GM19463 (cell line): Measurements from ENCODE around the gene MYL12B.
A peak's percentile ranks its signal among the peaks of the same experiment; 100 is the strongest.

Experiments used
- ATAC-seq: cut with Tn5 transposase; IDR thresholded peaks from one replicate; pipeline ENCODE4 v1.9.1; 2021; ENCODE audit warnings: mild to moderate bottlenecking, moderate library complexity; ENCODE audit not compliant: unreplicated experiment

MYL12B gene

GRCh38 chr18:3234457-3234856 is 27.5 kb upstream of the MYL12B start:
- no peak for ATAC-seq

DNA sequence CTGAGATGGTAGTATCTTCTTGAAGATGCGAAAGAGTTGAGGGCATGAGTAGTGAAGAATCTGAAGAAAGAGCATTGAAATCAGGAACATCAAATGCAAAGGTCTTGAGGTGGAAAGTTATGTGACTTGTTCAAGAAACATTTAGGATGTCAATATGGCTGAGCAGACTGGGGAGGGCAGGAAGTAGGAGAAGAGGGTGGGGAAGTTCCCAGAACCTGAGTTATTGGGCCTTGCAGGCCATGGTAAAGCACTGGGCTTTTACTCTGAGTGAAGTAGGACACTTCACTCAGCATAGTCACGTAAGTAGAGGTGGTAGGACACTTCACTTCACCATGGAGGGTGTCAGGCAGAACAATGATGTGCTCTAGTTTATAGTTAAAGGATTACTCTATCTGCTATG is 26.1 kb upstream of the MYL12B start:
- no peak for ATAC-seq

GRCh38 chr18:3236470-3236869 is 25.5 kb upstream of the MYL12B start:
- ATAC-seq = no peak

GRCh38 chr18:3238742-3239141 is 23.2 kb upstream of the MYL12B start:
- no peak for ATAC-seq

DNA sequence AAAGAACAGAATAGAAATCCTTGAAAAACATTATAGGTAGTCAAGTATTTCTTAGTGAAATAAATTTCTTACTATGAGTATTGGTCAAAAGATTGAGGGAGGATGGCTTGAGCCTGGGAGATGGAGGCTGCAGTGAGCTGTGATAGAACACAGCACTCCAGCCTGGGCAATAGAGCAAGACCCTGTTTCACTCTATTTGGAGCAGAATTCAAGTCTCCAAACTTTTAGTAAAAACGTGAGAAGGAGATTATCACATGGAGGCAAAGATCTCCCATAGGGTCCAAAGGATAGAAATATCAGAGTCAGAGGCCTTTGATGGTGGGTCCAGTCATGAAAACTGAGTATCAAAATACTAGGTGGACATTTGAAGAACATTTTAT is 16.8 kb upstream of the MYL12B start:
- no peak for ATAC-seq

- ATAC-seq = peak; percentile 43
Observed at GRCh38 chr18:3245853-3246634, 15.9 kb upstream of the MYL12B start.

DNA sequence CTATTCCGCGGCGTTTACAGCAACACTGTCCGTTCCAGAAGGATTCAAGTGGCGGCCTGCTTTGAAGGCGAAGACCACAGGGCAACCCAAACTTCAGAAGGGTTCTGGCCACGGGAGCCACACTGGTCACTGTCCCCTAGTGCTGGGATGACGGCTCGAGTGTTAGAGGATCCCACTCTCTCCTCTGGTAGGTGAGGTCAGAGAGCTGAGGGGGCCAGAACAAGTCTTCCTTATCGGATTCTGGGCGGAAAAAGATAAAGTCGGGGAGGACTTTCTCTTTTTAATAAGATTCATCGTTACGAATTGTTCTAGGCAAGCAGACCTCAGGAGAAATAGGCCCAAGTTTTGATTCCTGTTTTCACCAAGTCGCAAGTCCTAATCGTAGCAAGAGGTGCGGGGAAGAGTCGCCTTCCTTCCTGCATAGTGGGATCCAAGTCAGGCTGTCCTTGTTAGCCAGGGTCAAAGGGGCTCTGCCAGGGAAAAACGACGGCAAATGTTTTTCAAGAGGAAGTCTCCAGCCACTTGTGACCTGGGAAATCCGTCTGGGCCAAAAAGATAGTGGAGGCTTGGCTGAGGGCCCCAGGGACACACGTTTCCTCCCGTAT is 15.2 kb upstream of the MYL12B start:
- ATAC-seq = no peak

- ATAC-seq = peak; percentile 76
Observed at GRCh38 chr18:3247240-3248061, 14.5 kb upstream of the MYL12B start, which contains the start of gene MYL12A. MYL12A (plus strand) TSS chr18:3247801; CDS start chr18:3253248, 5,447 bp downstream.

DNA sequence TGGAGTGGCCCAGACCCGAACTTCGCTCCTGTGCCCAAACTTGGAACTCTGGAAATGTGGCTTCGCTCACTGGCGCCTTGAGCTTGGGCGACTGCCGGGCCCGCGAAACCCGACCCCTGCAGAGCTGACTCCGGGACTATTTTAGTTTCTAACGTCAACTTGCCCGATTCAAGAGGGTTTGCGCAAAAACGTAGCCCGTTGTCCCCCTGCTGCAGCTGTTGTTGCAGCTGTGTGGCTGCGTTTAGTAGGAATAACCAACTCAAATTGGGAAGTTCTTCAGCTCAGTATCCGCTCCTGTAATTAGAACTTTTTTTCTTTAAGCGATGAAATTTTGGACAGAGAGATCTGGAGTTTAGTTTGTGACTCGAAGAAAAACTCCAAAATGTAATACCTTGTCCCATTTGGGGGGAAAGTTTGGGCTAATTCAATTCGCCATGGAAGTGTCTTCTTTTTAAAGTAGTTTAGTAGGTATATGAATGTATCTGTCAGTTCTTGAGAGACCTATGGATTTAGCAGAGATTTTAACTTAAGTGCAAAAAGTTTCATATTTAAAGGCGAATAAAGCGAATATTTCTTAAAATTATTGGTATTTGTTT is 13.8 kb upstream of the MYL12B start:
- no peak for ATAC-seq

GRCh38 chr18:3248658-3249359 is 13.1 kb upstream of the MYL12B start:
- ATAC-seq = no peak

DNA sequence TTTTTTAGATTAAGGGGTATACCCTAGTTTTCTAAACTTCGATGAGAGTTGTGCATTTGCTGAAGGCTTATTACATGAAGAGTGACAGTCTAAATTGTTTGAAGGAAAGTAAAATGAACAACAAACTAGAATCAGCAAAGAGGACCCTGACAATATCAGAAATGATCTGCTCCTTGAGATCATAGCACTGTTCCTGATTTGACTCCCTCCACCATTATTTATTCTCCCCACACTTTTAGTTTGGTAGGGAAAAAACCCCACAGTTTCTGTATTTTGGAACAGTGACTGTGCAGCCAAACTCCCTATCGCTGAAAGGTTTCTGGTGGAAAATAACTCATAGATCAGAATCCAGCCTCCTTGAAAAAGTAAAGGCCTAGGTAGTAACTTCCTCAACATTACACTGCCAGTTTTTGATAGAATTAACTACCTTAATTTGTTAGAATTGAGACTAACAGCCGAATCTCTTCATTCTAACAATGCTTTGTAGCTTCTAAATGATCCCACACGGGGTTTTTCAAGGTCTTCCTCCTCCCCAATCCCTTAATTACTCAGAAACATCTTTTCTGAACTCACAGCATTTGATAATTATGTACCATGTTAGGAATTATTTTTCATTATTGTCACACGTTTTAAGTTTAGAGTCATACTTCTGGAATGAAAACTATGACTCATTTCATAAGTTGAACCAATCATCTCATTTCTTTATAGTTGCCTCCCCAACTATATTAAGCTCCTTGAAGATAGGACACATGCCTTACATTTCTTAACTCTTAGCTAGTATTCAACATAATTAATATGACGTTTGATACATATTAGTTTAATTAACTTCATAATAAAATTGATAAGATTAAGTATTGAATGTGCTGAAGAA is 11.5 kb upstream of the MYL12B start:
- no peak for ATAC-seq

DNA sequence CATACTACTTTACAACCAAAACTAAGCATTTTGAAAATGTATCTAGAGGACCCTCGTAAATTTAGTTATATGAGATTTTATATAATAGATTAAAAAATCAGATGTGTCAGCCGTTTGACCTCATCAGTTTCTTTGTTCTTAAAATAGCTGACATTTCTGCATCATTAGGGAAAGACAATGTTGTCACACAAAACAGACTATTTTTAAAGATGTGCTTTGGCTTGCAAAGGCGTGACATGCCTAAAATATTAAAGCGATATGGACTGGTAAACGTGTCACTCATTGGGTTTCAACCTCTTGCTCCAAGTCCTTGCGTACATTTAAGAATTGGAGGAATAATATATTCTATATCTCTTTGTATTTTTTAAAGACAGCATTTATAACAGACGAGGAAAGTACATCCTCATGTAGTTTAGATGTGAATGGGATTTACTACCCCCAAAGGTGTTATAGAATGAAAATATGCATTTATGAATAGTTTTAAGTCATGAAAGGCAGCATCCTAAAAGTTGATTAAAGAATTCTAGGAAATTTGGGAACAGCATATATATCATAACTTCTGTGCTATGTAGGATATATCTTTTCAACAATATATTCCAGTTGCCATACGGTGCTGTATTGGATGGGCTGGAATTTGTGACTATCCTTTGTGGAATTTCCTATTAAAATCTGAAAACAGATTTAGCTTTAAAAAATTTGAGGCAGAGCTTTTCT is 10.5 kb upstream of the MYL12B start:
- ATAC-seq = no peak

DNA sequence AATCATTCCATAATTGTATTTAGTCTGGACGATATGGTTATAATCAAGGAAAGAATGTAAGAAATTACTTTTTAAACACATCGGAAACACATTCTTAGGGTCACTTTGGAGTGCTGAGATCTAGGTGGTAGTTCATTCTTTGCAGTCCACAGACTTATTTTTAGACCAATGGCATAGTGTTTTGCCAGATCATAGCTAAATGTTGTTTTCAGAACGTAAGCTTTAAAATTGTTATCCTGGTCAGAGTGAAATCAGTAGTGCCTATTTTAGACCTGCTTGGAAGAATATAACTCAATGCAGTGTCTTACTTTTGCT is 10.0 kb upstream of the MYL12B start:
- no peak for ATAC-seq

GRCh38 chr18:3252843-3253242 is 9.1 kb upstream of the MYL12B start:
- no peak for ATAC-seq

GRCh38 chr18:3254725-3255124 is 7.2 kb upstream of the MYL12B start:
- no peak for ATAC-seq

- ATAC-seq = no peak
Observed at GRCh38 chr18:3255611-3256165, 6.2 kb upstream of the MYL12B start.

- ATAC-seq = no peak
Observed at GRCh38 chr18:3256693-3257626, 5.0 kb upstream of the MYL12B start.

DNA sequence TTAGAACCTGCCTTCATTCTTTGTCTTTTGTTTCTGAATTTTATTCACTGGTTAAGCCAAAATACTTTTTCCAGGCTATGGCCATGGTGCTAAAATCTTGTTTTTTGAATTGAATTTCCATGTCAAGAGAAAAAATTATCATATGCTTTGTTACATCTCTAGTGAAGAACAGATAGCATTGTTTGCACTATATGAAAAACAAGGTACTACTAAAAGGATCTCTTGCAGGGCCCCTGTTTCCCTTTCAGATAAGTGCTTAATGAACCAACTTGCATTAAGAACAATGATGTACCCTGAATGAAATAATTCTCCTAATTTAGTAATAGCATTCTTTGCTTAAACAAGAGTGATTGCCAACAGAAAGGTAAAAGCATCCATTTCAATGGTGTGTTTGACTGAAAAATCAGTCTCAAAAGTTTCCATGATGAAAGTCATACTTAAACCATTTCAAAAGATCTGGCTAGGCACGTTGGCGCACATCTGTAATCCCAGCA is 4.3 kb upstream of the MYL12B start:
- no peak for ATAC-seq
